Stomach (tissue), 4 donors: ENCODE measurements around the gene BCAS3.

ENCODE experiments used
- CTCF ChIP-seq, 7 experiments: fragments of 450-650 bp in 4 of 7; fragments of 200-600 bp in 3 of 7; sonication (generic) in 3 of 7; IDR thresholded peaks; one replicate each; pipeline ENCODE4 v1.5.1; 2016 to 2019; ENCODE audit warnings: antibody characterized with exemption in 7 of 7, control low read depth in 2 of 7, mild to moderate bottlenecking in 1 of 7
- POLR2A ChIP-seq, 4 donors: fragments of 450-650 bp; IDR thresholded peaks; one replicate each; pipeline ENCODE4 v1.6.1; 2016; ENCODE audit warnings: antibody characterized with exemption in 4 of 4, control low read depth in 2 of 4, mild to moderate bottlenecking in 1 of 4, moderate library complexity in 1 of 4
- POLR2AphosphoS5 ChIP-seq, 3 donors: sonication (generic); formaldehyde crosslinking; IDR thresholded peaks; one replicate each; pipeline ENCODE4 v1.6.1; 2016; ENCODE audit warnings: antibody characterized with exemption in 3 of 3

DNA sequence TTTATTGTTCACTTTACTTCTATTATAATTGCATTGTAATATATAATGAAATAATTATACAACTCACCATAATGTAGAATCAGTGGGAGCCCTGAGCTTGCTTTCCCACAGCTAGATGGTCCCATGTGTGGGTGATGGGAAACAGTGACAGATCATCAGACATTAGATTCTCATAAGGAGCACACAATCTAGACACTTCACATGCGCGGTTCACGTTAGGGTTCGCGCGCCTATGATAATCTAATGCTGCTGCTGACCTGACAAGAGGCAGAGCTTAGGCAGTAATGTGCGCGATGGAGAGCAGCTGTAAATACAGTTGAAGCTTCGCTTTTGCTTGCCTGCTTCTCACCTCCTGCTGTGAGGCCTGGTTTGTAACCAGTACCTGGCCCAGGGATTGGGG is 40.2 kb downstream of the BCAS3 start:
- TF ChIP-seq POLR2A (IDR thresholded peaks at IDR 0.05) (no peak), CTCF (IDR thresholded peaks at IDR 0.05) (no peak), POLR2AphosphoS5 (IDR thresholded peaks at IDR 0.05) (no peak)
